COLO829 (cell line): Measurements from ENCODE around the gene C11orf97.
A peak's percentile ranks its signal among the peaks of the same experiment; 100 is the strongest.
"Not testable (repeated sequence)": the region's sequence is repeated elsewhere in the genome, so short reads cannot be mapped to it uniquely, and the experiment has no call there.

ENCODE experiments used
- DNase-seq: peaks from one replicate; pipeline ENCODE4 v3.0.0; 2012; ENCODE audit warnings: low spot score

C11orf97 gene, protein sequence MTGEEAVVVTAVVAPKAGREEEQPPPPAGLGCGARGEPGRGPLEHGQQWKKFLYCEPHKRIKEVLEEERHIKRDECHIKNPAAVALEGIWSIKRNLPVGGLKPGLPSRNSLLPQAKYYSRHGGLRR

DNA sequence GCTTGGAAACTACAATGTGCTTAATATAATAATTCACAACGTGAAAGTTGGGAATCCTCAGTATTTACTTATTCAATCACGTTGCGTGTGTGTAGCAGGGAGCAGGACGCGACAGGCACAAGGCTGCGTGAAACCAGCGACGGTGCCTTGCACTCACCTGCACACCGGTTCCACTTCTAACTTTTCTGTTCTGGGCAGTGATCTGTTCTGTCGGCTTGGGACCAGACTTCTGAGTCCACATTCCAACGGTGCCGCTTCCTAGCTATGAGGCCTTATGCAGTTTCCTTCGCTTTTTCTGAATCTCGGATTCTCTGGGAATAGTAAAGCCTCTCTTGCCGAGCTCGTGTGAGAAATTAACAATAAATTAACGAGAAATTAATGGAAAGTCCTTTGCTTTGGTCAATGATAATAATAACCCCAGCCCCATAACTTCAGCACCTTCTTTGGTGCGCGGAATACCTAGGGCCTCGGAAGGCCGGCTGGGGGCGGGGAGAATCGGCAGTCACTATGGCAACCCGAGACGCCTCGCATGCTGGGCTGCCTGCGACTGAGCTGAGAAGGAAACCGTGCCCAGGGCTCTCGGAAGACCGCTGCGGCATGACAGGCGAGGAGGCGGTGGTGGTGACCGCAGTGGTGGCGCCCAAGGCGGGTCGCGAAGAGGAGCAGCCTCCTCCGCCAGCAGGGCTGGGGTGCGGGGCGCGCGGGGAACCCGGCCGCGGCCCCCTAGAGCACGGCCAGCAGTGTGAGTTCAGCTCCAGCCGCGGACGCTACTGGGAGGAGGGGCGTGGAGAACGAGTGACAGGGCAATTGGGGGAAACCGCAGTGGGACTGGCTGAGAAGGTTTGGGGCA is at the start of gene C11orf97:
Gene C11orf97, plus strand, starts transcription at position 530 of the 850 bp plus-strand sequence. Its CDS starts 68 bp downstream, at position 598.
- DNase-seq: no peak

DNA sequence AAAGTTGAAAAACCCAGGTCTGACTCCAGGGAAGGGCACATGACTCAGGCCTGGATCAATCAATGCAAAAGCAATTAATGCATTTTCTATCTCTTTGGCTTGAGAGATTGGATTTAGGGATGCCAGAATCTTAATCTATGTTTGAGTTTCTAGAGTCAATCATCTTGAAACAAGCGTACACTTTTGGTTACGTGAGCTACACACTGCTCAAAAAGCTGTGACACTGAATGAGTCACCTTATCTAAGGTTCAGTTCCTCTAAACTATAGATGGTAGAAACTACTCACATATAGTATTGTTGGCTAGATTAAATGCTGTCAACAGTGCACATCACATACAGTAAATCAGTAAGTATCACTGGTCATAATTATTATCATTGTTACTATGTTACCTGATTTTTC is 42.8 kb upstream of the C11orf97 start:
- no peak for DNase-seq

DNA sequence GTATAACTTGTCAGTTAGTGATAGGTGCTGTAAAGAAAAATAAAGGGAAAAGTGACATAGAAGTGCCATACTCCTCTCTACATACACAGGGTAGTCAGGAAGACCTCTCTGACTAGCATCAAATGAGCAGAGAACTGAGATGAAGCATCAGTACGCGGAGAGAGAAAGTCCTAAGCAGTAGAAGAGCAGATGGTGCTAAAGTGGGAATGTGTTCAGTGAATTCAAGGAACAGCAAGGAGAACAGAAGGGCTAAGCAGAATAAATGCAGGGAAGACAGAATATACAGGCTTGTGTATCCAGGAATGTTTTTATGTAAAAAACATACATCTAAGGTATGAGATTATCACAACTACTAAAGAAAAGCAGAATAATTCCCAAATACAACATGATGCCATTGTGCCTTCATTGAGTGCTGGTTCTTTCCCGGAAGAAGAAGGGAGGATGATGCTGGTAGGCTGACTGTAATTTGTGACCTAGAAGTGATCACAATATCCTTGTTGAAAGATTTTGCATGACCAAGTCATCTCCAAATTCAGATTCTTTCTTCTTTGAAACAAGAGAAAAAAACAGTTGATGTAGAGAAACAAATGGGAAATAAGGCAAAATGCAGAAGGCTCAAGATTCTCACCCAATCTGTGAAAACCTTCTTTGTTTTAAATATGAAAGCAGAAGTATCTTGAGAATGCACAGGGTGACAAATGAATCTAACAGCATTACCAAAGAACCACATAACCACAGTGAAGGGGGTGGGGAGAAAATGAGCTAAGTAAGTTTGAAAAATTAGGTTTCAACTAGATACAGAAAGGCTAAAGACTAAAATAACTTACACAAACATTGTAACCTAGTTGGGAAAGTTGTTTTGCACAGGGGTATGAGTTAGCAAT is 39.1 kb upstream of the C11orf97 start:
- DNase-seq: no peak

DNA sequence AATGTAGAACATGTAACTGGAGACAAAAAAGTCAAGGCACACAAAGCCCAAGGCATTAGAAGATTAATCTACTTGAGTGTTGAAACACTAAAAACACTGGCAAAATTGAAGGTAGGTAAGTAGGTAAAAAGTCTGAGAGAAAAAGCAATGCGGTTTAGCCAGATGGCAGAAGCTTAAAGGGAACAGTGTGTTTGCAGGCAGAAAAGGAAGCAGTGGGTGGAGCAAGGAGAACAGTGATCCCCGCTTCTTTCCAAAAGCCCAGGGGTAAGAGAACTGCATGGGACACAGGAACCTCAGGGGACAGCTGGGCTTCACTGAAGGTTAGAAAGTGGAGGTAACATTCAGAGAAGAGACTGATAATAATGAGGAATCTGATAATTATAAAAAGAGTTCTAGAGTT is 34.6 kb upstream of the C11orf97 start:
- no peak for DNase-seq

DNA sequence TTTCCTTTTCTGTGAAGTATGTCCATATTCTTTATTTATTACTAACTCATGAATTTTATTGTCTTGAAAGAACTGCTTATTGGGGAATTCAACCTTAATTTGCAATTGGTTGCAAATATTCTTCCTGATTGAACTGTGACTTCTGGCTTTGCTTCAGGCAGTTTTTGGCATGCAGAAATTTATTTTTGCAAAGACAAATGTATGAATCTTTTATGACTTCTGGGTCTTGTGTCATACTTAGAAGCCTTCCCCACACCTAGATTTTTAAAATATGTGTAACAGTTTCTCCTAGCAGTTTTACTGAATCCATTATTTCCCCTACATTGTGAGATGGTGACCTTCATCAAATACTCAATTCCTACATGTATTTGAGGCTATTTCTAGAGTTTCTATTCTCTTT is 30.9 kb upstream of the C11orf97 start:
- no peak for DNase-seq

DNA sequence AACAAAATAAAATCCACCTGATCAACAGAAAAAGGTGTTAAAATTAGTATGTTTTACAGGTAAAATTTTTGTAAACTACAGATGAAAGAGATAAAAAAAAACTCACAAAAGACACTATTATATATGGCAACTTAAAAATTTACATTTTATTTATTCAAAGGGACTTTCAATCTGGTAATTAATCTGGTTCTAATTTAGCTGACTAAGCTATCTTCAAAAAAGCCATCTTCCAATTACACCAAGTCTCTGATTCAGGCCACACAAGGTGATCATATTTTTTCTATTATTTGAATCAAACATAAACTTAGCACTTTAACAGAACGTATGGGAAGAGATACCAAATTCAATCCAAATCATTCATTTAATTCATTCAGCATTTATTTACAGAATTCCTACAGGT is 26.2 kb upstream of the C11orf97 start:
- DNase-seq: no peak

DNA sequence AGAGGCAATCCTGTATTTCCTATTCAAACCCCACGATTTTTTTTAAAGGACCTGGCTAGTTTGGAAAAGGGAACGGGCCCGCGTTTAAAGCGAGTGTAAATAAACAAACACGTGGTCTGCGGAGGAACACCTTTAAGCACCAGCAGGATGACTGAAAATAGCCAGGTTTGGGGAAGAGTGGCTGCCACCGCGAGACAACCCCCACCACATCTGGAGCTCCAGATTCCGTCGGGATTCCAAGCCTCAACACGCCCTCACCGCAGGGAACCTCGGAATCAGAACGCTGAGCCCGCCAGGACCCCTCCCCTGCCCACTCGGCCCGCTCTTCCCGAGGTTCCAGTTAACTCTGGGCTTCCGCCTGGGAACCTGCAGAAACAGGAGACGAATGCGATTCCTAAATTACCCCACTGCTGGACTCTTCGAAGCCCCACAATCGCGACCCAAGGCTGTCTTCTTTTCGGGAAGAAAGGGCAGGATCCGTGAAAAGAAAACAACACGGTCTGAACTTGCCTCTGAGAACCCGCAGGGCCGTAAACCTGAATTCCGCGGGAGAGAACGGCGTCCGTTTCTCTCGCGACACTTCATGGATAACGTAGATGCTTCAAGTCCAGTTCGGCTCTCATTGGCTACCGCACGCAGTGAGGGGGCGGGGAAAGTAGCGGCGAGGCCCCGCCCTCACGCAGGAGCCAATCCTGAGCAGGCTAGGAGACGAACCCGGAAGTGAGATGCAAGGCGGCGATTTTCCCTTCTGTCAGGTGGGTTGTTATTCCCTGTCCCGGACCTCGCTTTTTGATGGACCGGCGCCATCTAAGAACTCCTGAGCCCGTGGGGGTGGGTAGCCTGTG is 18.8 kb upstream of the C11orf97 start, which contains the start of the genes ANKRD49 and MRE11:
Gene ANKRD49, plus strand, starts transcription at position 704 of the 845 bp plus-strand sequence. CDS start 2,710 bp downstream, outside the sequence.
Gene MRE11, minus strand, starts transcription at position 564 of the 845 bp plus-strand sequence. CDS start 1,043 bp downstream, outside the sequence.
- DNase-seq: peak; percentile 86

DNA sequence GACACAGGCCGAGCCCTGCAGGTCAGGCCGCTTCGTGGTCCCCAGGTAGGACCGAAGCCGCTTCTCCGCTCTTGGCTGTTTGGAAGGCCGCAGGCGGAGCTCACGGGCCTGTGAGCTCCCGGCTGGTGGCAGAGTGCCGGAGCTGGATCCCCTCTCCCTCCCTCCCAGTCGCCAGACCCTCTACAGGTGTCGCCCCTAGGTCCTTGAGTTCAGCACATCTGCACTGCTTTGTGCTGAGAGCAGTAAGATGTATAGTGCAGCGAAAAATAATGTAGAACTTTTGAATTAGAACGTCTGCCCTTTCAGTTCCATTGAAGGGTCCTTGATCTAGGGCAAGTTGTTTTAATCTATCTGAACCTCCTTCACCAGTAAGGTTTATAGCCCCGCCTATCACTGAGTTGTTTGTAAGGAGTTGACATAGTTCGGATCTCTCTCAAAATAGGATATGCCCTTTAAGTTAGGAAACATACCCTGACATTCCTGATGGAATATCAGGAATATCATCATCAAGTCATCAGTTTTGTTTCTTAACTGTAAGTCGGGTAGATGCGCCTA is 18.1 kb upstream of the C11orf97 start:
- no peak for DNase-seq

DNA sequence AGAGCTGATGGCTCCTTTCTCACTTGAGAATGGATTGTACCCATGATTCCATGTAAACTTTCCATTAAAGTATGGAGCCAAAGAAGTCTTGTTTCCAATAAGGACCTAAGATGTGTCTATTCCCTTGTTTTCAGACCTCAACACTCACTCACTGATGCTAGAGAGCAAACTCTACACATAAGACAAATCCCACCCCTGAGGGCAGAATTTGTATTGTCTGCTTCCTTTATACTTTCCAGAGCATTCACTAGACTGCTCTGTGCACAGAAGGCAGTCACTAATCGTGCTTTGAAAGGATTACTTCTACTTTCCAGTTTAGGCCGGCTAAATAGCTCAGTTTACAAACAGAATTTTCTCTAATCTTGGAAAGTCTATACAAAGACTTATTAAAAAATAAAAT is 12.1 kb upstream of the C11orf97 start:
- DNase-seq: no peak

DNA sequence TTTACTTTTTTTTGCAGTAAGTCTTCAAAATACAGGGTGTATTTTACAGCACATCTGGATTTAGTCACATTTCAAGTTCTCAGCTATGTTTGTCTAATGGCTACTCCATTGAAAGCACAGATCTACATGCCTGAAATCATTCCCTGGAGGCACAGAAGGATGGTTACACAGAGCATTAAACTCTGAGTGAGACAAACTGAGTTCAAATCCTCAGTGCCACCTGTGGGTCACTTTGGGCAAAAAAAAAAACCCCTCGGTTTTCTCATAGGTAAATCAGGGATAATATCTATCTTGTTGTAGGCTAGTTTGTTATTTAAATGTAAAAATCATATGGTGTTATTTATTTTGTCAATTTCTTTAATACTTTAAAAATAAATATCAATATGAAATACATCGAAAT is 10.7 kb upstream of the C11orf97 start:
- DNase-seq: no peak

DNA sequence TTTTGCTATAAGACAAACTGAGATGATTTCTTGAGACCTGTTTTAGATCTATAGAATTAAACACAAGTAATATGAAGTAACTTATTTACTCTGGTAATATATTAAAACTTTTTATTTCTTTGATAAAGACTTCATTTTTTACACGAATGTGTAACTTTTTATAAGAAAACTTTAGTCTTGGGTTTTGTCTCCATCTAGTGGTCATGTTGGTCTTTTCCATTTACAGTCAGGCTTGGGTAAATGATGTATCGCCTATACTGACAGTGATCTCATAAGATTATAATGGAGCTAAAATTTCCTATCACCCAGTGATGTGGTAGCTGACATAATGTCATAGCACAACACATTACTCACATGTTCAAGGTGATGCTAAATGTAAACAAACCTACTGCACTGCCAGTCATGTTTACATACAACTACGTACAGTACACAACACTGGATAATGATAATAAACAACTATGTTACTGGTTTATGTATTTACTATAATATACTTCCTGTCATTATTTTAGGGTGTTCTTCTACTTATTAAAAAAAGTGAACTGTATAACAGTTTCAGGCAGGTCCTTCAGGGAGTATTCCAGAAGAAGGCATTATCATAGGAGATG is 7.5 kb upstream of the C11orf97 start:
- DNase-seq: peak; percentile 46

DNA sequence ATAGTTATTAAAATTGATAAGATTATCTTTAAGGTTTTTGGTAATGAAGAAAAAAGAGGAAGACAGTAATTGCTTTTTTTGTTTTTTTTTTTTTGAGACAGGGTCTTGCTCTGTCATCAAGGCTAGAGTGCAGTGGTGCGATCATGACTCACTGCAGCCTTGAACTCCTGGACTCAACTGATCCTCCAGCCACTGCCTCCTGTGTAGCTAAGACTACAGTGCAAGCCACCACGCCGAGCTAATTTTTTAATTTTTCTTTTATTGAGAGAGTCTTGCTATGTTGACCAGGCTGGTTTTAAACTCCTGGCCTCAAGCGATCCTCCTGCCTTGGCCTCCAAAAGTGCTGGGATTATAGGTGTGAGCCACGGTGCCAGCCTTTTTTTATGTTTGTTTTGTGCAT is 5.7 kb upstream of the C11orf97 start:
- DNase-seq: not testable (repeated sequence)

DNA sequence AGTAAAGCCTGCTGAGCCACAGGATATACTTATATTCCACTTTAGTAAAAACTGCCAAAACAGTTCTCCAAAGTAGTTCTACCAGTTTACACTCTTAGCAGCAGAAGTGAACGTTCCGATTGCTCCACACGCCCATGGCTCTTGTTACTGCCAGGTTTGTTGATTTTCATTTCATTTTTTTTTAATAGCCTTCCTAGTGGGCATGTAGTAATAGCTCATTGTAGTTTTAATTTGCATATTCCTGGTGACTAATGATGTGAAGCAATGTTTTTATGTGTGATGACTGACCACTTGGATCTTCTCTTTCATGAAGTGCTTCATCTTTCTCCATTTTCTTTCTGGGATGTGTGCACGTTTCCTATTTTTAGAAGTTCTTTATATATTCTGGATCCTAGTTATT is 4.8 kb upstream of the C11orf97 start:
- no peak for DNase-seq

DNA sequence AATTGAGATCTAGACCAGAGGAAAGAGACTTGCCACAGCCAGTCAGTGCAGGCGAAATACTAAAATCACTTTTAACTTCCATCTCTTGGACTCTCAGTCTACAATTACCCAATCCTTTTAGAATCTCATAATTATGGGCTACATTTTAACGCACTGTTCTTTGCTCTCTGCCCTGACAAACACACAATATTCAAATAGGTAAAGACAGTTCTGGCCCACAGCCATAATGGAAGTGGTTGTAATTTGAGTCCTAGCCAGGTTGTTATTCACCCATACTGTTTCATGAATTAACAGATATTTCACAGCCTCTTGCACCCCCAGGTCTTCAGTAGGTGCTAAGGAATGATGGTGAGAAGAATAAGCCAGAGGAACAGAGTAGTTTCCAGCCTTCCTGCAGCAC is 830 bp downstream of the C11orf97 start:
- DNase-seq: no peak

DNA sequence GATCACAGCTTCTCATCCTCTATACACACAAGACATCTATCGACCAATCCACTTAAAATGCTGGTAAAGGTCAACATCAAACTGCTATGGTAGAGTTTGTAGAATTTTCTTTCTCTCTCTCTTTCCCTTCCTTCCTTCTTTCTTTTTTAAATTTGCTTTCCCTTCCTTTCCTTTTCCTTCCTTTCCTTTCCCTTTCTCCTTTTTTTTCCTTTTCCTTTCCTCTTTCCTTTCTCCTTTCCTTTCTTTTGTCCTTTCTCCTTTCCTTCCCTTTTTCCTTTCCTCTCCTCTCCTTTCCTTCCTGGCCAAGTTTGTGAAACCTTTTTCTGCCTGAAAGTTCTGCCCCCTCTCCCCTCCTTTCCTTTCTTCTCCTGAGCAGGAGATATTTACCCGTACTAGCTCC is 3.1 kb downstream of the C11orf97 start:
- no peak for DNase-seq

DNA sequence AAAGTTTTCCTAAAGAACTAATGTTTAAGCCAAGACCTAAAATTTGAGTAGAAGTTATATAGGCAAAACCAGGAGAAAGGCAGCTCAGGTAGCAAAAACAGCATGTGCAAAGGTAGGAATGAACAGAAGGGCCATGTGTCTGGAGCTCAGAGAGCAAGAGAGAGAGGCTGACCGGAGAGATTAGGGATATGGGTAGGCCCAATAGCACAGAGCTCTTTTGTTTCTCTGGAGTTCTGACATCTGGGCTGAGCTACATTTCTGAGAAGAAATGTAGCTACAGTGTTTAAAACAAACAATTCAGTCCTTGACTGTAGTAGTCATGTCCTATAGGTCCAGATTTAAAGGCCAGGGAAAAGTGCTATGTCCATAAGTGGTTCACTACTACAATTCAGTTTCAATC is 4.5 kb downstream of the C11orf97 start:
- peak; percentile 8 for DNase-seq

DNA sequence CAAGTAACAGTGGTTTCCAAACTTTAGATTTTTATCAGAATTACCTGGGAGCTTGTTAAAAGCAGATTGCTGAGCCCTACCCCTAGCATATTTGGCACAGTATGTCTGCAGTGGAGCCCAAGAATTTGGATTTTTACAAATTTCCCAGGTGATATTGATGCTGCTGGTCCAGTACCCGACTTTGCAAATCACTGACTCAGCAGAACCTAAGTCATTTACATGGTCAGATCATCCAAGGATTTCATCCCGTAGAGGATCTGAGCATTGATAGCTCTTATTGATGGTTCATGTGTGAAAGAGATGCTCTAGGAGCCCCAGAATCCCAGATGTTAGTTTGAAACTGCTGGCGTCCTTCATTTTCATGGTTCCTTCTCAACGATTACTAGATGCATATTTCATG is 6.0 kb downstream of the C11orf97 start:
- no peak for DNase-seq

DNA sequence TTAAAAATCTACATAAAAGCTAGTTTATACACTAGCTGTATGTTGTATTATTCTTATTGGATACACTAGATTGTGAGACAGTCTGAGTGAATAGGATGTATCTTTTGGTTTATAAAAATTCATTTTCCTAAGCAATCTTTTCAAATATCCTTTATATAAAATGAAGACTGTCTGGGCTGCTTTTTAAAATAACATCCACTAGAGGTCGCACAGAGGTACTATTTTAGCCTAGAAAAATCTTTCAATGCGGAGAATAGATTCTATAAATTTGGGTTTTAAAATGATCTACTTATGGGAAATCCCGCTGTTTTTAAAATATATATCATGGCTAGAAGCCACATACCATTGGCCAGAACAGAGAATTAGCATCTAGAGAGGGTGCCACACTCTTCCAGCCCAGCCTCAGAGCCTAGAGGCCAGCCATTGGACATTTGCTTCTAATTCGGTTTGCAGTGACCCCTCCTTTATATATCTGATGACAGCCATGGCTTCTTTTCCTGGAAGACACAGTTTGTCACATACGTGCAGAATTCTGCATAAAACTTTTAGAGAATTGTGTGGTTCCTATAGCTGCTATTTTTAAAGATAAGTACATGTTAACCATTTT is 7.3 kb downstream of the C11orf97 start:
- no peak for DNase-seq

DNA sequence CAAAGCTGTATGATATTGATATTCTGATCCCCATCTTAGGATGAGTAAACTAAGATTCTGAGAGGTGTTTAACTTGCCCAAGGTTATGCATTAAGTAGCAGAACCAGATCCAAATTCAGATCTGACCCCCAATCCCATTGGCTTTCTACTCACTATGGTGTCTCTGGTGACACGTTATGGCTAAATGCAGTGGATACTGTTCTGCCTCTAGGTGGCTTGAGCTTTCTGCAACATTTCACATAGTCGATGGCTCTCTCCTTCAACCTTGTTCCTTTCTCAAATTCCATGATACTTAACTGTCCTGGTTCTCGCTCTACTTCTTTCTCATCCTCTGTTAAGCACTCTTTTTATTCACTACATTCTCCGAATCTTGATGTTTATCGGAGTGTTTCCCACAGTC is 9.4 kb downstream of the C11orf97 start:
- no peak for DNase-seq

DNA sequence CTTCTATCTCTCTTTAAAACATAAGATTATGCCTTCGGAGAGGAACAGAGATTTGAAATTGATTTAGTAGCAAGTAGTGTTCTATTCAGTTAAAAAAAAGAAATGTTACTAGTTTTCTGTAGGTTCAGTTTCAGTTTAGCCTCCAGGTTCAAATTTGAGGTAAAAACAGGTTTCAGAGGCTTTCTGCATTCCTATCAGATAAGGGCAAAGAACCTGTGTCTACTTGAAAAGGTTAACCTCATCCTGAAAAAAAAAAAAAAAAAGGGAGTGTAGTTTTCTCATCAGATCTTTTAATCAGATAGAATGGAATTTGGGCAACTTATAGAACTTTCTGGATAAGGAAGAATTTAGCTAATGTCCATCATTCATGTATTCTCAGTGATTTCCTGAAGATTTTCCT is 12.1 kb downstream of the C11orf97 start:
- no peak for DNase-seq
